ENCODE measurements around the gene ARSI. TPM values are rescaled to one million over a fixed set of nuclear protein-coding genes. Genes with fewer than 3 reads are reported as not detected.

ARSI gene
- 1 to 10 TPM in 1 of 3 donors, under 1 TPM in 2; 0.41 to 1.6 (median 0.63) TPM for total RNA-seq
- long read RNA-seq, donor 1, partial matches to known transcripts = 0 of 1 reads
- long read RNA-seq, donor 1, other reads (novel, unspliced or antisense) = 0 of 1 reads
- long read RNA-seq, donor 2 = 0 reads

DNA sequence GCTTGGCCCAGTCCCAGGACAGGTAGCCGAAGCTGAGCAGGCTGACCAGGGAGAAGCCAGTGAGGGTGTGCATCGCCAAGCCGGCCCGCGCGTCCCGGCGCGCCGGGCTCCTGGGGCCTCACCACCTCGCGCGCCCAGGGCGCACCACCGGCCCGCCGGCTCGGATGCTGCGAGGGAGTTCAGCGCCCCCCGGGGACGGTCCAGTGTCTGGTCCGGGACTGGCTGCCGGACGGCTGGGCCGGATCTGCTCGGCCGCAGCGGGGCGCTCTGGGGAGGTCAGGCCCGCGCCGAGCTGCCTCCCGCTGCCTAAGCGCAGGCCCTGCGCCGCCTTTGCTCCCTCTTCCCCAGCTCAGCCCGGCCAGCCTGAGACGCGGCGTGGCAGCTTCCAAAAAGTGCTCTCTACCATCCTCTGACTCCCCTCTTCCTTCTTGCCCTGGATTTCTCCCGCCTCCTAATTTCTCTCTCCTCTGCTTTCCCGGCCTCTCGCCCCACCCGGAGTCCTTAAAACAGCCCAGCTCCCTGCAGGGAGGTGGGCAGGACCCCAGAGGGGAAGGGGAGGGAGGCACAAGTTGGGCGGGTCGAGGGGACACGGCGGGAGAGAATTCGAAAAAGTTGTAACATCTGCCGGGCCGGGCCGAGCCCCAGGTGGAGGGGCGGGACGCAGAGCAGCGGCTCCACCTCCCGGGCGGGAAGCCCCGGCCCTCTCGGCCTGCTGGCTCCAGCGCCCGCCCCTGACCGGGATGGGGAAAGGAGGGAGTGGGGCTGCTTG is at the start of gene ARSI:
Gene ARSI, minus strand, starts transcription at position 605 of the 769 bp plus-strand sequence. Its CDS starts 532 bp downstream, at position 73.
- no peak within 1 kb of the TSS for H3K4me3 ChIP-seq
- H3K9me3 ChIP-seq = no peaks in the 10 kb centered on the region
- intact Hi-C loops (cut with DNase I, micrococcal nuclease) = no loop called here
- ATAC-seq = peak; percentile 59
- peak in 2 of 3 donors; percentile 23 to 43 for DNase-seq
- no peaks in the 10 kb centered on the region for H3K4me1 ChIP-seq (ENCODE audit: low read depth)
- no peaks in the 10 kb centered on the region for H3K36me3 ChIP-seq (ENCODE audit: low read depth)
- TF ChIP-seq, protein P1, sequence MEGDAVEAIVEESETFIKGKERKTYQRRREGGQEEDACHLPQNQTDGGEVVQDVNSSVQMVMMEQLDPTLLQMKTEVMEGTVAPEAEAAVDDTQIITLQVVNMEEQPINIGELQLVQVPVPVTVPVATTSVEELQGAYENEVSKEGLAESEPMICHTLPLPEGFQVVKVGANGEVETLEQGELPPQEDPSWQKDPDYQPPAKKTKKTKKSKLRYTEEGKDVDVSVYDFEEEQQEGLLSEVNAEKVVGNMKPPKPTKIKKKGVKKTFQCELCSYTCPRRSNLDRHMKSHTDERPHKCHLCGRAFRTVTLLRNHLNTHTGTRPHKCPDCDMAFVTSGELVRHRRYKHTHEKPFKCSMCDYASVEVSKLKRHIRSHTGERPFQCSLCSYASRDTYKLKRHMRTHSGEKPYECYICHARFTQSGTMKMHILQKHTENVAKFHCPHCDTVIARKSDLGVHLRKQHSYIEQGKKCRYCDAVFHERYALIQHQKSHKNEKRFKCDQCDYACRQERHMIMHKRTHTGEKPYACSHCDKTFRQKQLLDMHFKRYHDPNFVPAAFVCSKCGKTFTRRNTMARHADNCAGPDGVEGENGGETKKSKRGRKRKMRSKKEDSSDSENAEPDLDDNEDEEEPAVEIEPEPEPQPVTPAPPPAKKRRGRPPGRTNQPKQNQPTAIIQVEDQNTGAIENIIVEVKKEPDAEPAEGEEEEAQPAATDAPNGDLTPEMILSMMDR (IDR thresholded peaks at IDR 0.05) = no peak

DNA sequence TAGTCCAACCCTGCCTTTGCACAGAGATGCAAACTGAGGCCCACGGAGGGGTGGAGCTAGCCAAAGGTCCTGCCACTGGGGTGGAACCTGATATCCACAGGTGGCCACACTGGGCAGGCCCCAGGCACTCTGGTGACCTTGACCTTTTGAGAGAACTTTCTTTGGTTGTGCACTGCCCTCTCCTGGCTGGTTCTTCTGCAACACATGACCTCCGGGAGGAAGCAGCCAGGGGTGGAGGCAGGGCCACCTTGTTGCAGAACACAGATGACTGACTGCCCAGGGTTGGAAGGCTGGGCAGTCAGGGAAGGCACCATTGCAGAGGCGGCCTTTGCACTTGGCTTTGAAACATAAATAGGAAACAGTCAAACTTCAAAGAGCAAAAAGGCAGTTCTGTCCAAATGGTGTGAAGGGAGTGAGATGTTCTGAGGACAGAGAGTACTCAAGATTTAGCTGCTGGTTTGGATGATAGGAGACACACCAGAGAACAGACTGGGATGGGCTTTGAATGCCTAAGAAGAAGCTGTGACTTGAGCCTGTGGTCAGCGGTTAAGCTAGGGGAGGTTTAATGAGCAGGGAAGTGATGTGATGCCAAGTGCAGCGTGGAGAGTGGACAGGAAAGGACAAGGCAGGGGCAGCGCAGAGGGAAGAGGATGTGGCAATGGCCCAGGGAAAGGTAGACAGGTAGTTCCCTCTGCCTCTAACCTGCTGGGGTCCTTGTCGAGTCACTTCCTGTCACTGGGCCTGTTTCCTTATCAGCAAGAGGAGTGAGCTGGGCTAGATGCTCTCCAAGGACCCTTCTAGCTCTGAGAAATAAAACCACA is 48.0 kb upstream of the ARSI start:
- DNase-seq (peak; percentile 77 to 90 (median 79)), ATAC-seq (peak; percentile 91)
- TF ChIP-seq, protein P1 (IDR thresholded peaks at IDR 0.05) = peak; percentile 40
- intact Hi-C loops (cut with DNase I, micrococcal nuclease) = loop anchor here (5.0 to 10.0 kb wide), 2 partner anchors 86 to 223 kb away; no protein-coding TSS in a partner anchor
- H3K4me1 ChIP-seq (ENCODE audit: low read depth) = peaks cover 15% of the 10 kb centered on the region
- no peaks in the 10 kb centered on the region for H3K36me3 ChIP-seq (ENCODE audit: low read depth)
- H3K4me3 ChIP-seq = no peak overlapping the region
- H3K9me3 ChIP-seq = no peaks in the 10 kb centered on the region

DNA sequence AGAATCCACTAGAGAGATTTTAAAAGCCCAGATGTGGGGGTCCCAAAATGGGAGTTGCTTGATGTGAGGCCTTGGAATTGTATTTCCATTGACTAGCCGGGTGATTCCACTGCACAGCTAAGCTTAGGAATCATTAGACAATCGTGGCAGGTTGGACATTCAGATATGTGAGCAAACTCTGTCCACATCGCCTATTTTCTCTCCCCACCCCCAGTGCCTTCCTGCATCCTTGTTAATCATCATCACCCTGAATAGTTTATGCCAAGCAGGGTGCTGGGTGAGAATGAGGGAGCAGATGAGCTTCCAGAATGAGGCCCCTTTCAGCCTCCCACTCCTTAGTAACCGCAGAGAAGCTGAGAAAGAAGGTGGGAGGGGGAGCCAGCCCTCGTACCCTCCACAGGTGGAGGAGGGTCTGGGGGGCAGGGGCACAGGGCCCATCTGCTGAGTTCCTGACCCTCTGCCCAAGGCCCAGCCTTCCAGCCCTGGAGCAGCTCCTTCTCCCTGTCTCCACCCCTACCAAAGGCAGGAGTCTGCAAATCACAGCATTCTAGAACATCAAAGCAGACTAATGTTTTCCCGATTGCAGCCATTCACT is 47.1 kb upstream of the ARSI start:
- TF ChIP-seq, protein P1 (IDR thresholded peaks at IDR 0.05) = no peak
- Histone ChIP-seq H3K4me3 (no peak overlapping the region), H3K36me3 (ENCODE audit: low read depth) (no peaks in the 10 kb centered on the region), H3K4me1 (ENCODE audit: low read depth) (peaks cover 15% of the 10 kb centered on the region), H3K9me3 (no peaks in the 10 kb centered on the region)
- DNase-seq = no peak
- intact Hi-C loops (cut with DNase I, micrococcal nuclease) = loop anchor here (5.0 to 10.0 kb wide), 2 partner anchors 85 to 222 kb away; no protein-coding TSS in a partner anchor
- no peak for ATAC-seq

DNA sequence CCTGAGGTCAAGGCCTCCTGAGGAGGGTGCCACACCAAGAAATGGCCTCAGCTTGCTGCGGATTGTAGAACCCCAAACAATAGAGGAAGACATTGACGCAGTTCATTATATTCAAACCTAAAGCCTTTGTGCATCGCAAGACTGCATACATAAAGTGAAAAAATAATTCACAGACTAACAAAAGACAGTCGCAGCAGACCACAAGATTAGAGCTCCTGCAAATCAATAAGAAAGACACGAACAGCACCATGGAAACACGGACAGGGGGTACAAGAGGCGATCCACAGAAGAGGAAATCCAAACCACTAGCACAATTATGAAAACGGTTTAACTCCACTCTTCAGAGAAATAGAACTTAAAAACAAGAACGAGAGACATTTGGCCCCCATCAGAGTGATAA is 44.7 kb upstream of the ARSI start:
- Histone ChIP-seq H3K9me3 (no peaks in the 10 kb centered on the region), H3K4me1 (ENCODE audit: low read depth) (peaks cover 10% of the 10 kb centered on the region), H3K4me3 (no peak overlapping the region), H3K36me3 (ENCODE audit: low read depth) (no peaks in the 10 kb centered on the region)
- DNase-seq (no peak), ATAC-seq (no peak)
- intact Hi-C loops (cut with DNase I, micrococcal nuclease) = no loop called here
- TF ChIP-seq, protein P1 (IDR thresholded peaks at IDR 0.05) = no peak

DNA sequence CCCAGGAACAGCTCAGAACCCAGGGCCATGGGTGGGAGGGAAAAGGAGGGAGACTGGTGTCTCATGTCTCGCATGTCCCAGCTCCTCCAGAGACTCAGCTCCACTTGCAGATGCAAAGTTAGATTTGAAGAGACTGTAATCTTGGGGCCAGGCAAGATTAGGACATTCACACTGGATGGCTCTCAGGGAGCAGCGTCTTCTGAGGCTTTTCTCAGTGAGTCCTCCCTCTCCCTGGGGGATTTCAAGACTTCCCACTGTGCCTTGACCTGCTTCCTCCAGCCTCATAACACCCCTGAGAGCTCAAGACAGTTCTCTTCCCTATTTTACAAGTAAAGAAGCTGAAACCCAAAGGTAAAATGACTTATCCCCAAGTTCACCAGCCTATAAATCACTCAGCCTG is 44.3 kb upstream of the ARSI start:
- no peak for ATAC-seq

More for the DNA sequence above, 44.3 kb upstream of the ARSI start:
- no peak for DNase-seq
- Histone ChIP-seq H3K36me3 (ENCODE audit: low read depth) (no peaks in the 10 kb centered on the region), H3K4me3 (no peak overlapping the region), H3K4me1 (ENCODE audit: low read depth) (peaks cover 7% of the 10 kb centered on the region), H3K9me3 (no peaks in the 10 kb centered on the region)
- intact Hi-C loops (cut with DNase I, micrococcal nuclease) = no loop called here
- TF ChIP-seq, protein P1 (IDR thresholded peaks at IDR 0.05) = no peak

Data from mucosa of descending colon (tissue), 3 donors.